Right lobe of liver (tissue), 4 donors: ENCODE measurements around the gene TREH.

ENCODE experiments used
- CTCF ChIP-seq, 4 donors: fragments of 200-600 bp in 3 of 4; fragments of 450-650 bp in 1 of 4; IDR thresholded peaks; one replicate each; pipeline versions ENCODE4 v1.5.1 to v1.8.0; 2016 to 2022; ENCODE audit warnings: antibody characterized with exemption in 4 of 4, mild to moderate bottlenecking in 2 of 4
- POLR2A ChIP-seq: fragments of 450-650 bp; IDR thresholded peaks from one replicate; pipeline ENCODE4 v1.6.1; 2017; ENCODE audit warnings: antibody characterized with exemption, mild to moderate bottlenecking
- donor health status: DM: no; HTN: no; CAD: no.
- donor health status: DM: no; HTN: no; CAD: no.
- donor health status: DM: no; HTN: yes; CAD: no.

GRCh38 chr11:118687906-118688305, 8.5 kb upstream of the TREH start:
- no peak for TF ChIP-seq CTCF (IDR thresholded peaks at IDR 0.05)
- no peak for TF ChIP-seq POLR2A
